Raji (cell line): ENCODE data around the gene ADAM12.

Experiments used
- POLR2A ChIP-seq: IDR thresholded peaks from 2 replicates; pipeline ENCODE4 v1.6.1; 2011; ENCODE audit warnings: low read depth, low read length, control low read depth; ENCODE audit not compliant: insufficient read depth

ADAM12 gene

DNA sequence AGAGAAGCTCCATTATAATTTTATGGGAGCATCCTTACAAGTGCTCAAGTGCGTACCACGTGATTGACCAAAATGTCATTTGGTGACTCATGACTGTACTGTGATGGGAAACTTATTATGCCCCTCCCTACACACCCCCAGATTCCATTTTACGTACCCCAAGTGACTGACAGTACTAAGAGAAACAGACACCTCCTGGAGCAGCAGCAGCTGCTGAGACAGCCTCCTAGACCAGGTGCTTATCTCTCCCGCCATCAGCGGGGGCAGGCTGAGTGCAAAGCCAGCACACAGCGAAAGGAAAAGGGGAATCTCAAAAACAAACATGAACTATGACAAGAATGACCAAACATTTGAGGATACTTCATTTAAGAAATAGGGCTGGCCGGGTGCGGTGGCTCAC is 4.2 kb upstream of the ADAM12 start:
- no peak for TF ChIP-seq POLR2A

DNA sequence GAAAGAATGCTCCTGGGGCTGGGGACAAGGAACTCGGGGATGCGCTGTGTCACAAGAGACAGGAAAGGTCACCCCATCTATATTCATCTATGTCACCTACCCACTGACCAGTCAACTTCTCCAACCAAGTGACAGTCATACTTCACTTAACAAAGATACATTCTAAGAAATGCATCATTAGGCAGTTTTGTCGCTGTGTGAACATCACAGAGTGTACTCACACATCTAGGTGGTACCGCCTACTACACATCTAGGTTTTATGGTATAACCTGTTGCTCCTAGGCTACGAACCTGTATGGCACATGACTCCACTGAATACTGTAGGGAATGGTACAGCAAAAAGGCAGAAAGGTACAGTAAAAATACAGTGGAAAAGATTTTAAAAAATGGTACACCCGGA is 3.8 kb upstream of the ADAM12 start:
- no peak for TF ChIP-seq POLR2A

DNA sequence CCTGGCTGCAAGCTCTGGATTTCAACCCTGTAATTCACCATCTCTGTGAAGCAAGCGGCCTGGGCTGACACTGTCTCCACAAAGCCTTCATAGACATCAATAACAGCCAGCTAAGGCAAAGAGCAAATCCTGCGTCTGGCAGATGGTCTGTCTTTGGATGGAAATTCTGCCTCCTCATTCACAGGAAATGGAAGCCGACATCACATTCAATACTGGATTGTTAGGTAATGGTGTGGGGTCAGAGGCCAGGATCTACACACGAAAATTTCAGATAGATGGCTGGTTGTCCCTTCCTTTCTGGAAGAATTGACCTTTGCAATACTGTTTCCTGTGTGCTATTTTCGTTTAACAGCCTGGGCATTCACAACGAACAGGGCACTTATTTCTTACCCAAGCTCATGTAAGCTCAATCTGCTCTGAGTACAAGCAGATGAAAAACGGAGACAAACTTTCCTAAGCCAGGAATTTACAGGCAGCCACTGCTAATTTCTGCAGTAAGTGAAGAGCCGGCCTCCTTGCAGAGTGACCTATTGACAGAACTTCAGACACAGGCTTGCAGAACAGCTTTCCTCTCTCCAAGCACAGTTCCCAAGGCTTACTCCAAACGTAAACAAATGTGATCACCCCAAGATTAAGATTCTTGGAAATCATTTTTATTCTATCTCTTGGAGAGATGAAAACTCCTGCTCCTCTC is 3.1 kb upstream of the ADAM12 start:
- no peak for TF ChIP-seq POLR2A

DNA sequence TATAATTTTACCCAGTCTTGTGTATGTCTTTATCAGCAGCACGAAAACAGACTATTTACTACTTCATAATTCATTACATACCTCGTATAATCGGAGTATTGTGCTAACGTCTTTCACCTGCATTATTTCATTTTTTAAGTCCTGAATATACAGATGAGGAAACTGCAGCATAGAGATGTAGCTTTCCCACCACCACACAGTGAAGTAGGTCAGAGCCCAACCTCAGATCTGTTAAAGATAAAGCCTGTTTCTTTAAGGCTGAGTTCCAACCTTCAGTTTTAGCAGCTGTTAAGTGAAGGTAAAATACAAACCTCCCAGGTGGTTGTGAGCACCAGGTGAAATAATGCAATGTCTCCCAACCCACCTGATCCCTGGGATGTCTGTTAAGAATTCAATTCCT is 2.0 kb upstream of the ADAM12 start:
- no peak for TF ChIP-seq POLR2A

DNA sequence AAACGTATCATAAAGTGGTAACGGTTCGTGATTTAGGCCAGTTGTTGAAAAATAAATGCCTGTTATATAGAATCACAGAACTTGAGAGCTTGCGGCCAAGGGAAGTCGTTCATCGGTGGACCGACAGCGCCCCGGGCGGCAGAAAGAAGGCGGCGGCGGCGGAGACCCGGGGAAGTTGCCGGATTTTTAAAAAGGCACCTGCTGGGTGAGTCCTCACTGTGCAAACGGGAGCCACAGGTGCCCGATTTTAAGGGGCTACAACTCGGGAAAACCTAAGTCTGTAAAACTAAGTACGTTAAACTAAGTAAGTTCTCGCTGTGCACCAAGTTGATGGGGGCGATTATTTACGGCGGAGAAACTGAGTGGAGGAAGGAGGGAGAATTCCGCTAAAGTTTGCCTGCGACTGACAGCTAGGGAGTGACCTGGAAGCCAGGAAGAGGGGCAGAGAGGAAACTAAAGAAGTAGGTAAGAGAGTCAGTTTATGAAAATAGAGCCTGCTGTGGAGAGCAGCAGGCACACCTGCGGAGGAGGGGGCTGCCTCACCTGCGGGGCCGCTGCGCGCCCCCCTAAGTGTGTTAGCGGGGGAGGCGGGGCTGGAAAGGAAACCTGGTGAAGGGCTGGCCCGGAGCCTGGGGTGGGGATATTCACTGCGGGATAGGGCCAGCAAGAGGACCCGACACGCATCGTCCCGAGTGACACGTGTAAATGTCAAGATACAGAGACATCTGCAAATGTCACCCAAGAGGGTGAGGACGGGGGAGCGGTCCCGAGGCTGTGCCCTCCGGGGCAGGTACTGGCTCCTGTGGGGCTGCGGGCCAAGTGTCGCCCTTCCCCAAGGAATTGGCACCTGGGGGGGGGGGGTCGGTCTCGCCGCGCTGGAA is 996 bp downstream of the ADAM12 start:
- no peak for TF ChIP-seq POLR2A

DNA sequence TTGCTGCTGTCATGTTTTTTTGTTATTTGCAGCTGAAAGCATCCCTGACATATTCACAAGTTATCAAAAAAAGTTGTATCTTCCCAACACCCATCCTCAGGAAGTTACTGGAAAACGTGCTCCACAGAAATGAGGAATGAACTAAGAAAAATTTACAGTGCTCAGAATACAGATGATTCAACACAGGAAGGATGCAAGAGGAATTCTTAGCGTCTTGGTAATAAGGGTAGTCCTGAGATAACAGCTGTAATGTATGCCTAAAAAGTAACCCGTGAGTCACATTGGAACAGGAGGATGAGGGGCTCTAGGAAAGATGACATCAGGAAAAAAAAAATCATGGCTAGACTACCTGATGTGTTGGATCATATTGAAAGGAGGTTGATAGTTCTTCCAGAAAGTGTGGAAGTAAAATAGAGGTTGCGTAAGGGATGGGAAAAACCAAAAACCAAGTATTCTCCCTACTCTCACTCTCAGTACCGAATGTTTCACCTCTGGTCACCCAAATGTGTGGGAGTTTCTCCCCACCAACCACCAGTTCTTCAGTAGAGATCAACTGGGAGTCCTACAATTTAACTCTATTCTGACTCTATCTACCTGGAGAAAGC is 3.9 kb downstream of the ADAM12 start:
- TF ChIP-seq POLR2A, result no peak

DNA sequence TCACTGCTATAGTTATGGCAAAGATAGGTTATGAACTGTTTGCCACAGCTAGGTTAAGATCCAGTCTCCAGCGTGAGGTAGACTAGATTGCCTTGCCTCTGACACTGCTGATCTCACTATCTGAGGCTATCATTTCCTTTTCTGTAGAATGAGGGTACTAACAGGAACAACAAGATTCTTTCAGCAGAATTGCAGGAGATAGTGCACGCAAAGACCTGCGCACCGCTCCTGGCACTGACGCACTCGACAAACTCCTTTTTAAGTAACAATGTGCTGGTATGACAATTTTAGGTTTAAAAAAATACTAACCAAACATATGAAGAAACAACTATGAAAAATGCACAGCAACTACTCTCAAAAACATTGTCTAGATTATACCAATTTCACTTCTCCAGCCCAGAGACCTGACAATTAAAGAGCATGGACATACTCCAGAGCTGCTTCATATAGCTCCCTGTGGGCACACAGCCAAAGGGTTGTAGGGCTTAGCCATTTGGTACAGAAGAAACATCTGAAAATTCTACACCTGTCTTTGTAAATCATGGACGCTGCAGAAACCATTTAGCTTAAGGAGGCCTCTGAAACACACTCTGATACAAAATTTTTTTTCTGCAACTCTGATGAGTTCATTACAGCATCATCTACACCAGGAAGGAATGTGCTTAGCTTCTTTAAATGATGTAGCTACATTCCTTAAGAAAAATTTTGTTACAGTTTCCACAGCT is 7.8 kb downstream of the ADAM12 start:
- TF ChIP-seq POLR2A, result no peak

DNA sequence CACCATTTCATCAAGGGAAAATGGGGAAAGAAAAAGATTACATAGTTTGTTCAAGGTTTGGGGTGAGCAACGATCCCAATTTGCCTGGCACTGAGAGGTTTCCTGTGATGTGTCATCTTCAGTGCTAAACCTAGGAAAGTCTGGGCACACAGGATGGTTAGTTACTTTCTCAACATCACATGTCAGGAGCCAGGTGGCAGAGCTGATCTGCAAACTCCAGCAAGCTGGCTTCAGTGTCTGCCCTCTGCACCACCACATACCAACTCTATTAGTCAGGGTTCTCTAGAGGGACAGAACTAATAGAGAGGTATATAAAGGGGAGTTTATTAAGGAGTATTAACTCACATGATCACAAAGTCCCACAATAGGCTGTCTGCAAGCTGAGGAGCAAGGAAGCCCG is 11.3 kb downstream of the ADAM12 start:
- TF ChIP-seq POLR2A, result no peak

DNA sequence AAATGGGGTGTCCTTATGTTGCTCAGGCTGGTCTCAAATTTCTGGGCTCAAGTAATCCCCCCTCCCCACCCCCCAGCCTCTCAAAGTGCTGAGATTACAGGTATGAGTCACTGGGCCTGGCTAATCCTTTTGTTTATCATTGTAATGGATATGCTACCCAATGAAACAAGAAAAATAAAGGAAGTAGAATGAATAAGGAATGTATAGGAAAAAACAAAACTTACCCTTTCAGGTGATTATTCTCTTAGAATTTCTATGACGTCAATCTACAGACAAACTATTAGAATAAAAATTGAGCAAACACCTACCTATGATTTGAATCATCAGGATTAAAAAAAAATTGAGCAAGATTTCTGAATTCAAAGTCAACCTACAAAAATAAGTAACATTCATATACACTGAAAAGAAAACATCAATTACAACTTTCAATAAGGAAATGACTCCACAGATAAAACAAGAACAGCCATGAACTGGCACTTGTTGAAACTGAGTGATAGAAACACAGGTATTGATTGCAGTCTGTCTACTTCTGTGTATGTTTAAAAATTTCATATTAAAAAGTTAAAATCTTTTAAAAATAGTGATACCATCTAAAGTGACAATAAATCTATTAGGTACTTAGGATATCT is 12.2 kb downstream of the ADAM12 start:
- no peak for TF ChIP-seq POLR2A

DNA sequence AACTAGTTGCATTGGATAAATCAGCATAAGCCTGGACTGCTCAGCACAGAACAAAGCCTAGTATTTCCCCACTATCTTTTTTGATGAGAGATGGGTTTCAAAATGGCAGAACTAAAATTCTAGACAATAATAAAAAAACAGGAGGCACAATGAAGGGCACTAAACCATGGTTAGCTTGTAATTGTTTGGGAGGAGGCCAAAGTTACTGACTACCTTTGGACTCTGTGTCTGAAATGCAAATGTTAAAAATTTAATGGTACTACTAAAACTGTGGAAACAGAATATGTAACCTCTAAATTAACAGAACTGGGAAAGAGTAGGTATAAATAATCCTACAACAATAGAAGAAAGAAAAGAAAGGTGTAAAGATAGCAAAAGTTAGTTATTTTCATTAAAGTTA is 13.0 kb downstream of the ADAM12 start:
- TF ChIP-seq POLR2A, result no peak

DNA sequence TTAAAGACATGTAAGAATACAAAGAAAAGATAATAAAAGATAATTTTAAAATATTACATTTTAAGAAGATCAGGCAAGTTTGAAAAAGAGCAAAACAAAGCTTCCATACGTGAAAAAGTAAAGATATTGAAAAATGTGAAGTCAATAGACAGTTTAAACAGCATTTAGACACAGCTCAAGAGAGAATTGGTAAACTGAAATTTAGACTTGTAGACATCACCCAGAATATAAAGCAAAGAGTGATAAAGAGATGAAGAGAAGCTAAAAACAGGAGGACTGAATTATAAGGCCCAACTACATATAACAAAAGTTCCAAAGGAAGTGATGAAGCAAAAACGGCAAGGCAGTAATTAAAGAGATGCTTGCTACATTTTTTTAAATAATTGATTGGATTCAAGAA is 13.8 kb downstream of the ADAM12 start:
- TF ChIP-seq POLR2A, result no peak

DNA sequence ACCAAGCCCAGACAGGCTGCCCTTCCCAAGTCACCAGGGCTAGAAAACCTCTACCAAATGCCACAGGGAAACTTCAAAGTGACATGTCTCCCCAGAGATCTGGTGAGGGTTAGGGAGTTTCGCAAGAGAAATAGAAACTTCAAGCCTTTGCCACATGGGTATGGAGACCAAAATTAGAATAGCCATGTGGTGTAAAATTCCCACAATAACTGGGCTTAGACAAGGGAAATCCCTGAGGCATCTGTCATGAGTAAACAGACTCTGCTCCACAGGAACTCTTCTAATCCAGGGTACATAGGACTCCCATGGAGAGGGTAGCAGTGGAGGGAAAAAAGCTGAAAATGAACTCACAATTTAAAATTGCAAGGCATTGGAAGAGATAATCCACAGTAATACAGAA is 14.3 kb downstream of the ADAM12 start:
- TF ChIP-seq POLR2A, result no peak

DNA sequence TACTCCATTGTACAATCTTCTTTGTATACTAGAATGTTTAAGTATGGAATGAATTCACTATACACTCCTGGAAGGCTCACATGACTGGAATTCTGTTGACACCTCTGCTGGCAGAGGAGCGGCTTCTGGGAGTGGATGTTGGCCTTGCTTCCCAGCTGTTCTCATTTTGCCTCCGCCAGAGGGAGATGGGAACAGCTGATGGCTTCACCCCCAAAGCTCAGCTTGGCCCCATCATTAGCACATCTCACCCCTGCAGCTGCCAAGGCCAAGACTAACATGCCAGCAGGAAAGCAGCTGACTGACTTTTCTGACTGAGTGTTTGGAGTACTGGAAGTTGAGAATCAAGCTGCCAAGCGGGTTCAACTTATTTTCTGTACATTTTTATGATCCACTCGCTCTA is 15.1 kb downstream of the ADAM12 start:
- TF ChIP-seq POLR2A, result no peak

DNA sequence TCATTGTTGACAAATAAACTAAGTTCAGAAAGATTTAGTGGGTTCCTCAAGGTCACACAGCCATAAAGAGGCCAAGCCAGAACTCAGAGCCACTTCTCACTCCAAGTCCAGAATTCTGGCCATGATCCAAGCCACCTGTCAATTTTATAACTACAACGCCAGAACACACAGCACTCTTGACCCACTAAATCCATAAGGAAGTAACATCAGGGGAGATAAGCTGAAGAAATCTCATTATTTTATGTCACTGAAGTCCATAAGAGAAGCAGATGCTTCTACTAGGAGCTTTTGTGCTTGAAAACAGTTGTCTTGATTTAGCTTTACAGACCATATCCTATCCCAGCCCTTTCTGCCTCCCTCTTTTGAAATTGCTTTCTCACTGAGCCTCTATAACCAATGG is 15.9 kb downstream of the ADAM12 start:
- TF ChIP-seq POLR2A, result no peak

DNA sequence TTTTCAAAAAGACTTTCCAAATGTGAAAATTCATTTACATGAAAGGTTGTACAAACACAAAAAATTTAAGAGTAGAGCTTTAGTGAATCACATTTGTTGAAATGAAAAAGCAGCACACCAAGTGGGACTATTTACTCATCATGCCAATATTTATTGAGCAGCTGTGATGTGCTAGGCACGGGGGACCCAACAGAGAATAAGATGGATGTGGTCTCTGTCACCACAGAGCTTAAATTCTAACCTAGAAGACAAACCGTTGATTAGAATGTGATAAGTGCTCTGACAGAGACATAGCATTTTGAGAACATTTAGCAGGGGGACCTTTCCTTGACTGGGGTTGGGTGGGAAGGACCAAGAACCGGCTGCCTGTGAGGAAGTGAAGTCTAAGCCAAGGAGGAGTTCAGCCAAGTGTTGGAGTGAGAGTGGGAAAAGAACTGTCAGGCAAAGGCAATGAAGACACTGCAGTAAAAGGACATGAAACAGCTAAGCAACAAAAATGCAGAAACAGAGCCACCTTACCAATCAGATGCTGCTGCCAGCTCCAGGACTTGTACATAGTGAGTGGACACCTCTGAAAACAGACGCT is 19.1 kb downstream of the ADAM12 start:
- TF ChIP-seq POLR2A, result no peak
